OCI-LY1 (cell line): Measurements from ENCODE around the gene ZNF697.

ENCODE experiments used
- EZH2 ChIP-seq: fragments of 200-600 bp; sonication (generic), shearing (Covaris generic); IDR thresholded peaks from 2 replicates; pipeline ENCODE4 v1.8.0; 2017; ENCODE audit warnings: borderline replicate concordance, mixed run types, mild to moderate bottlenecking, antibody characterized with exemption, low read length, moderate library complexity, mixed read lengths
- TF ChIP-seq, protein P1 (sequence below): fragments of 200-600 bp; sonication (generic), shearing (Covaris generic); IDR thresholded peaks from 2 replicates; pipeline ENCODE4 v1.5.1; 2017; ENCODE audit warnings: mild to moderate bottlenecking, antibody characterized with exemption, low read length, moderate library complexity, mixed read lengths

- TF ChIP-seq, protein P1, sequence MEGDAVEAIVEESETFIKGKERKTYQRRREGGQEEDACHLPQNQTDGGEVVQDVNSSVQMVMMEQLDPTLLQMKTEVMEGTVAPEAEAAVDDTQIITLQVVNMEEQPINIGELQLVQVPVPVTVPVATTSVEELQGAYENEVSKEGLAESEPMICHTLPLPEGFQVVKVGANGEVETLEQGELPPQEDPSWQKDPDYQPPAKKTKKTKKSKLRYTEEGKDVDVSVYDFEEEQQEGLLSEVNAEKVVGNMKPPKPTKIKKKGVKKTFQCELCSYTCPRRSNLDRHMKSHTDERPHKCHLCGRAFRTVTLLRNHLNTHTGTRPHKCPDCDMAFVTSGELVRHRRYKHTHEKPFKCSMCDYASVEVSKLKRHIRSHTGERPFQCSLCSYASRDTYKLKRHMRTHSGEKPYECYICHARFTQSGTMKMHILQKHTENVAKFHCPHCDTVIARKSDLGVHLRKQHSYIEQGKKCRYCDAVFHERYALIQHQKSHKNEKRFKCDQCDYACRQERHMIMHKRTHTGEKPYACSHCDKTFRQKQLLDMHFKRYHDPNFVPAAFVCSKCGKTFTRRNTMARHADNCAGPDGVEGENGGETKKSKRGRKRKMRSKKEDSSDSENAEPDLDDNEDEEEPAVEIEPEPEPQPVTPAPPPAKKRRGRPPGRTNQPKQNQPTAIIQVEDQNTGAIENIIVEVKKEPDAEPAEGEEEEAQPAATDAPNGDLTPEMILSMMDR, result no peak
- TF ChIP-seq EZH2, result no peak
Measured at GRCh38 chr1:119623193-119623515, 24.9 kb downstream of the ZNF697 start.
